Liver (tissue), 3 donors: ENCODE results near the gene EMSY.

Source experiments
- MAX ChIP-seq: IDR thresholded peaks from 2 replicates; pipeline ENCODE4 v1.6.1; 2016; ENCODE audit warnings: antibody characterized with exemption
- RXRA ChIP-seq, 2 donors: IDR thresholded peaks; 2 replicates each; pipeline ENCODE4 v1.6.1; 2017 to 2018; ENCODE audit warnings: antibody characterized with exemption in 2 of 2, mild to moderate bottlenecking in 1 of 2
- YY1 ChIP-seq: IDR thresholded peaks from 2 replicates; pipeline ENCODE4 v1.6.1; 2016; ENCODE audit warnings: antibody characterized with exemption, mild to moderate bottlenecking
- TF ChIP-seq, protein P1 (sequence below): fragments of 150-350 bp; IDR thresholded peaks from 2 replicates; pipeline ENCODE4 v1.5.1; 2017; ENCODE audit warnings: improper control_type of control experiment, low read depth, low read length; ENCODE audit not compliant: missing input control
- TF ChIP-seq, protein P2 (sequence below): IDR thresholded peaks from 2 replicates; pipeline ENCODE4 v1.6.1; 2016; ENCODE audit warnings: antibody characterized with exemption
- donor health status: healthy.
- donor health status: healthy.

DNA sequence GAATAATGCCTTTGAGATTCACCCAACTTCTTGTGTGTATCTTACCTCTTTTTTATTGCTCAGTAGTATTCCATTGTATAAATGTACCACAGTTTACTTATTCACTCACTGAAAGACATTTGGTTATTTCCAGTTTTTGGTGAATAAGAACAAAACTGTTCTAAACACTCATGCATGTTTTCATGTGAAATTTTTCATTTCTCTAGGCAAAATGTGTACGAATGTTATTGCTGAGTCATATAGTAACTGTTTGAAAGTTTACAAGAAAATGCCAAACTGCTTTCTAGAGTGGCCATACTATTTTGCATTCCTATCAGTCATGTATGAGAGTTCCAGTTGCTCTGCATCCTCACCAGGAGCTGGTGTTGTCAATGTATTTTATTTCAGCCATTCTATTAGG is 8.8 kb upstream of the EMSY start:
- TF ChIP-seq, protein P1, sequence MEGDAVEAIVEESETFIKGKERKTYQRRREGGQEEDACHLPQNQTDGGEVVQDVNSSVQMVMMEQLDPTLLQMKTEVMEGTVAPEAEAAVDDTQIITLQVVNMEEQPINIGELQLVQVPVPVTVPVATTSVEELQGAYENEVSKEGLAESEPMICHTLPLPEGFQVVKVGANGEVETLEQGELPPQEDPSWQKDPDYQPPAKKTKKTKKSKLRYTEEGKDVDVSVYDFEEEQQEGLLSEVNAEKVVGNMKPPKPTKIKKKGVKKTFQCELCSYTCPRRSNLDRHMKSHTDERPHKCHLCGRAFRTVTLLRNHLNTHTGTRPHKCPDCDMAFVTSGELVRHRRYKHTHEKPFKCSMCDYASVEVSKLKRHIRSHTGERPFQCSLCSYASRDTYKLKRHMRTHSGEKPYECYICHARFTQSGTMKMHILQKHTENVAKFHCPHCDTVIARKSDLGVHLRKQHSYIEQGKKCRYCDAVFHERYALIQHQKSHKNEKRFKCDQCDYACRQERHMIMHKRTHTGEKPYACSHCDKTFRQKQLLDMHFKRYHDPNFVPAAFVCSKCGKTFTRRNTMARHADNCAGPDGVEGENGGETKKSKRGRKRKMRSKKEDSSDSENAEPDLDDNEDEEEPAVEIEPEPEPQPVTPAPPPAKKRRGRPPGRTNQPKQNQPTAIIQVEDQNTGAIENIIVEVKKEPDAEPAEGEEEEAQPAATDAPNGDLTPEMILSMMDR: no peak
- TF ChIP-seq YY1 (no peak), RXRA (IDR thresholded peaks at IDR 0.05) (no peak), MAX (no peak)
- TF ChIP-seq, protein P2, sequence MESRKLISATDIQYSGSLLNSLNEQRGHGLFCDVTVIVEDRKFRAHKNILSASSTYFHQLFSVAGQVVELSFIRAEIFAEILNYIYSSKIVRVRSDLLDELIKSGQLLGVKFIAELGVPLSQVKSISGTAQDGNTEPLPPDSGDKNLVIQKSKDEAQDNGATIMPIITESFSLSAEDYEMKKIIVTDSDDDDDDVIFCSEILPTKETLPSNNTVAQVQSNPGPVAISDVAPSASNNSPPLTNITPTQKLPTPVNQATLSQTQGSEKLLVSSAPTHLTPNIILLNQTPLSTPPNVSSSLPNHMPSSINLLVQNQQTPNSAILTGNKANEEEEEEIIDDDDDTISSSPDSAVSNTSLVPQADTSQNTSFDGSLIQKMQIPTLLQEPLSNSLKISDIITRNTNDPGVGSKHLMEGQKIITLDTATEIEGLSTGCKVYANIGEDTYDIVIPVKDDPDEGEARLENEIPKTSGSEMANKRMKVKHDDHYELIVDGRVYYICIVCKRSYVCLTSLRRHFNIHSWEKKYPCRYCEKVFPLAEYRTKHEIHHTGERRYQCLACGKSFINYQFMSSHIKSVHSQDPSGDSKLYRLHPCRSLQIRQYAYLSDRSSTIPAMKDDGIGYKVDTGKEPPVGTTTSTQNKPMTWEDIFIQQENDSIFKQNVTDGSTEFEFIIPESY: no peak
